Raji (cell line): ENCODE measurements around the gene CD46.

ENCODE experiments used
- POLR2A ChIP-seq: IDR thresholded peaks from 2 replicates; pipeline ENCODE4 v1.6.1; 2011; ENCODE audit warnings: low read depth, low read length, control low read depth; ENCODE audit not compliant: insufficient read depth

The CD46 gene

DNA sequence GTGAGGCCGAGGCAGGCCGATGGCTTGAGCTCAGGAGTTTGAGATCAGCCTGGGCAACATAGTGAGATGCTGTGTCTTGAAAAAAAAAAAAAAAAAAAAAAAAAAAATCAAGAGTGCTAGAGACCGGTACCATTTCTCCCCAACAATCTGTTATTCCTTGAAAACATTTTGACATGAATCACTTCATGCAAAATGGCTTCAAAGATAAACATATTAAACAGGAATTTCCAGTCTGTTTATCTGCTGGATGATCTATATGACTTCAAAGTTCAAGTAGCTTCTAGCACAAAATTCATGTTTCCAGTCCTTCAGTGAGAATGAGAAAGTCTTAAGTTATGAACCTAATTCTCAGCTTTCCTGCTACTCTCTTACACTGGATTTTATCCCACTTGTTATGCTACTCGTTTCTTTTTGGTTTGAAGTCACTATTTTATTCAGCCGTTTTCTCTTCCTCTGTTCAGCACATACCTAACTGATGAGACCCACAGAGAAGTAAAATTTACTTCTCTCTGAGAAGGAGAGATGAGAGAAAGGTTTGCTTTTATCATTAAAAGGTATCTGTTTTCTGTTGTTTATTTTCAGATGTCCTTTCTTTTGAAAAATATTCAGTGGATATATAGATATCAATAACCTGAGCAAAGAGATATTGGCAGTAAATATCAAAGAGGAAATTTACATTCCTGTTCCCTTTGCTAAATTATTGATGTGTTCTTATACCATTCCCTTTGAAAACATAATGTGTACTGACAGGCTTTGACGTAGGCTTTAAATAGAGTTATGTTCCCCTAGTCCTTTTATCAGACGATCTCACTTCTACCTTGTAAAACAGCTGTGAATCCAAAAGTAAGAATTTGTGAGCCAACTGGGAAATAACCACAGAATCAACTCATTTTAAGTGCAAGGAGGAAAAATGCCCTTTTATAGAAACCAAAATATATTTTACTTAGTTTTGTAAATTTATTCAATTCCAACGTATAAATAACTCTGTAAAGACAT is 38.2 kb downstream of the CD46 start:
- no peak for TF ChIP-seq POLR2A

DNA sequence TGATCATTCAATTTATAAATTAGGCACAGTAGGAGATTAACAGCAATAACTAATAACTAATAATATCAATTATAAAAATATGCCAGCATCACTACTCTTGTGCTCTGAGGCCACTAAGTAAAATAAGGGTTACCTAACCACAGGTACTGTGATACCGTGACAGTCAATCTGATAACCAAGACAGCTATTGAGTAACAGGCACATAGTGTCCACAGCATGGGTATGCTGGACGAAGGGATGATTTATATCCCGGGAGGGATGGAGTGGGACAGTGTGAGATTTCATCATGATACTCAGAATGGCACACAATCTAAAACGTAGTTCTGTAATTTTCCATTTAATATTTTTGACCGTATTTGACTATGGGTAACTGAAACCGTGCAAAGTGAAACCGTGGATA is 39.4 kb downstream of the CD46 start:
- TF ChIP-seq POLR2A: no peak

DNA sequence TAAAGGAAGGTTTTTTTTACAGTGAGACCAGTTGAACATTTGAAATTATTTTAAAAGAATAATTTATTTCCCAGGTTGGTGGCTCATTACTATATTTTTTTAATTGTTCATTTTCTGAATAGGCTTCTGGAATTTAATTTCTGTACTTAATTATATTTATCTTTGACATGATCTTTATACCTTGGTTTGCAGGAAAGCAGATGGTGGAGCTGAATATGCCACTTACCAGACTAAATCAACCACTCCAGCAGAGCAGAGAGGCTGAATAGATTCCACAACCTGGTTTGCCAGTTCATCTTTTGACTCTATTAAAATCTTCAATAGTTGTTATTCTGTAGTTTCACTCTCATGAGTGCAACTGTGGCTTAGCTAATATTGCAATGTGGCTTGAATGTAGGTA is 41.5 kb downstream of the CD46 start:
- no peak for TF ChIP-seq POLR2A

DNA sequence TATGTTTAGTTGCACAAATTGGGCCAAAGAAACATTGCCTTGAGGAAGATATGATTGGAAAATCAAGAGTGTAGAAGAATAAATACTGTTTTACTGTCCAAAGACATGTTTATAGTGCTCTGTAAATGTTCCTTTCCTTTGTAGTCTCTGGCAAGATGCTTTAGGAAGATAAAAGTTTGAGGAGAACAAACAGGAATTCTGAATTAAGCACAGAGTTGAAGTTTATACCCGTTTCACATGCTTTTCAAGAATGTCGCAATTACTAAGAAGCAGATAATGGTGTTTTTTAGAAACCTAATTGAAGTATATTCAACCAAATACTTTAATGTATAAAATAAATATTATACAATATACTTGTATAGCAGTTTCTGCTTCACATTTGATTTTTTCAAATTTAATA is 43.0 kb downstream of the CD46 start:
- TF ChIP-seq POLR2A: no peak

DNA sequence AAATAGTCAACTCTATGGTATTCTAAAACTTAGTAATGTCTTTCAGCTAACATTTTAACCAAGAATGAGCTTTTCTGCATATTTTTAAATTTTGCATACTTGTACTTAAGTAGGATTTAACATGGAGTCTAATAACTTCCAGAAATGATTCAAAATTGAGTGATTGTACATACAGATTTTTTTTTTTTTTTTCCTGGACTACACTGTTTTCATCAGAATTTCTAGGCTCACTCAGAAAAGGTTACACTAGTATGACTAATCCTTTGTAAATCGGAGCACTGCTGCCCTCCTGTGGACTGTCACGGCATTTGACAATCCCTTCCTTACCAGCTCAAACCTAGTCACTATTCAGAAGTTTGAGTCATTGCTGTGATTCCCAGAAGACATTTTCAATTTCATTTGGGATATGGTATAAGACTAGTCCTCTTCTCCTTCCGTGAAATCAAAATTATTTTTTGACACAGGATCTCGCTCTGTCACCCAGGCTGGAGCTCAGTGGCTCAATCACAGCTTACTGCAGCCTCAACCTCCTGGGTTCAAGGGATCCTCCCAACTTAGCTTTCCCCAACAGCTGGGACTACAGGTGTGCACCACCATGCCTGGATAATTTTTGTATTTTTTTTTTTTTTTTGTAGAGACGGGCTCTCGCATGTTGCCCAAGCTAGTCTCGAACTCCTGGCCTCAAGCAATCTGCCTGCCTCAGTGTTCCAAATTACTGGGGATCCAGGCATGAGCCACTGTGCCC is 45.5 kb downstream of the CD46 start:
- TF ChIP-seq POLR2A: no peak

DNA sequence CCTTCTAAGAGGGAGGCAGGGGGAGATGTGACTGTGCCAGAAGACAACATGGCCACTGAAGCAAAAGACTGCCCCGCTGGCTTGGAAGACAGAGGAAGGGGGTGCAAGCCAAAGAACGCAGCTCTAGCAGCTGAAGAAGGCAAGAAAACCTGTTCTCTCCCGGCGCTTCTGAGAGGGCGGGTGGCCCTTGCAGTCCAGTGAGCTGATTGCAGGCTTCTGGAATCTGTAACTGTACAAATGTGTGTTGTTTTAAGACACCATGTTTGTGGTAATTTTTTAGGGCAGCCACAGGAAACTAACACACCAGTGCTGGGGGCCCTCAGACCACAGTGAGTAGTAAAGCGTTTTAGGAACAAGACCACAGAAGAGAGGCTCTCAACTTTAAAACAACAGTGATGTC is 47.0 kb downstream of the CD46 start:
- no peak for TF ChIP-seq POLR2A

DNA sequence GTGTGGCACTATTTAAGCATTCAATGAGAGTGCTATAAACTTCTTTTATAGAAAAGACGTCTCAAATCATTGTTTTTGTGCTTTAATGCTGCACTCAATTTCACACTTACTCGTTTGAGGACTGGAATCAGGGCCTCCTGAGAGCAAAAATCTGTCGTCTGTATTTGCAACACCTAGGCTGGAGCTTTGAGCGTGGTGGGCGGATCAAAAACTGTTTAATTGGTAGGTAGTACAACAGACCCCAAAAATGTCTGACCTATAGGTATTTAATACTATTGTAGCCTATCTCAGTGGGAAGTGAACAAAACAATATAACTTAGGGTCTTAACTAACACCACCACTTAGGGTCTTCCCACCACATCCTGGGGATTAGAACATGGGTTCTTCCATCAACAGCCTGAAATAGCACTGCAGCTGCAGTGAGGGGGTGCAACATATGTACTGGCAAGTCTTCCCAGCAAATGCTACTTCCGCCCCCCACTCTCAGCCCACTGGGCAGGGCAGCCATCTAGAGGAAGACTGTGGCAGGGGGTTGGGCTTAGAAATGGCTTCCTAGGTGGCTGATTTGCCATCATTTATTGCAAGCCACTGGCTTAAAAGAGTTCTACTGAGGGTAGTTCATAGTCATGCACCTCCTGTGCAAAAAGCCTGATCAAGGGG is 48.3 kb downstream of the CD46 start:
- TF ChIP-seq POLR2A: no peak

DNA sequence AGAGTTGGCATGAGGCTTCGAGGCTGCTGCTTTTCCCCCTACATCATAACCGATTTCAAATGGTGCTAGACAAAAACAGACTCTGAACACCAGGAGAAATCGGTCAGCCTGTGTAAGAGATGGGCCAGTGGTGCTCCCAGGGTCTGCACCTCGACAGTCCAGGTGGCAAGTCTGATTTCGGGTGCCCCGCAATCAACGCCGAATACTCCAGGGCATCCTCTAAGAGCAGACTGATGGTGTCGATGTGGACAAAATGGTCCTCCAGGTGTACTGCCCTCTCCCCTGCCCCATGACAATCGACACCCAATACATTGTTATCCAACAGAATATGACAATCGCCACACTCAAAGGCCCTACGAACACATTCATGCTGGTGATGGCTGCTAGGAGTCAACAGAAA is 50.0 kb downstream of the CD46 start:
- TF ChIP-seq POLR2A: no peak

DNA sequence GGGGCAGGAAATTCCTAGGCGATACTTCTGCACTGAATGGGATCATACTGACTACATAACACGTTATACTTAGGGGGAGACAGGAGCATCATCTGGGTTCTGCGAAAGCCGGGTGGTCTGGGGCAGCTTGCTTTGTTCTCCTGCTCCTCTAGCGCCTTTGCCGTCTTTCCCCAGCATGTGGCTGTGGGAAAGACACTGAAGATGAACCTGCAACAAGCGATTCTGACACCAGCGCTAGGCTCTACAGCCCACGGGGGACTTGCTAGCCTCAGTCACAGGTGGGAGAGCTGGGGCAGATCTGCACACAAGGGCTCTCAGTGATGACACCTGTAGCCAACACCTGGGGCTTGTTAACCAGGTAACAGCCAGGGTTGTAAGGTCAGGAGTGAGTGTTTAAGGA is 51.8 kb downstream of the CD46 start:
- TF ChIP-seq POLR2A: no peak

DNA sequence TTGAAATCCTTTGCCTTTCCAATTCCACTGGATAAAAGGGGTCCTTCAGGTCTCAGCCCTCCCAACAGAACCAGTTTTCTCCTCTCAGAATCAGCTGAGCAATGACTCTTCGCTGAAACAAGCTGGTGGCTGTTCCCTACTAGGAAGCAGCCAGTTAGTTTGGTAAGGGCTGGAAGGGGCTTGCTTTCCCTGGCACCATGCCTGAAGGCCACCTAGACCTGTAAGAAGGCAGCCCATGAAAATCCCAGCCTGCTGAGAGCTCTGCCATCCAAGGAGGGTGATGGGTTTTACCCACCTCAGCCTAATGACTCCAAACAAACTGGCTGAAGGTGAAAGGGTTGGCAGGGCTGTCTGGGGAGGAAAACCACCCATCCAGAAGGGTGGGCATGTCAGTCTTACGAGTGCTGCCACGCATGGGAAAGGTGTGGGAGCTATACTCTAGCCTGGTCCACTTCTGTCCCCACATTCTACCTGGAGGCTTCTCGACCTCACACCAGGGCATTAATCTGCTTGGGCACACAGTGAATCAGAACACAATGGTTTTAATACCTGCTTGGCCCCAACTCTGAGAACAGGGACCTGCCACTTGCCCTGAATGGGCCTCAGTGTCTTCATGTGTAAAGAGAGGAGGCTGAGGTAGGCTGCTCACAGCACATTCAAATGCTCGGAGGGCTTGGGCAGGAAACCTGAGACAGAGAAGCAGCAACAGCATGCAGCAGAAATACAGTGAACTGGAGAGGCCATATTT is 53.0 kb downstream of the CD46 start:
- TF ChIP-seq POLR2A: no peak

DNA sequence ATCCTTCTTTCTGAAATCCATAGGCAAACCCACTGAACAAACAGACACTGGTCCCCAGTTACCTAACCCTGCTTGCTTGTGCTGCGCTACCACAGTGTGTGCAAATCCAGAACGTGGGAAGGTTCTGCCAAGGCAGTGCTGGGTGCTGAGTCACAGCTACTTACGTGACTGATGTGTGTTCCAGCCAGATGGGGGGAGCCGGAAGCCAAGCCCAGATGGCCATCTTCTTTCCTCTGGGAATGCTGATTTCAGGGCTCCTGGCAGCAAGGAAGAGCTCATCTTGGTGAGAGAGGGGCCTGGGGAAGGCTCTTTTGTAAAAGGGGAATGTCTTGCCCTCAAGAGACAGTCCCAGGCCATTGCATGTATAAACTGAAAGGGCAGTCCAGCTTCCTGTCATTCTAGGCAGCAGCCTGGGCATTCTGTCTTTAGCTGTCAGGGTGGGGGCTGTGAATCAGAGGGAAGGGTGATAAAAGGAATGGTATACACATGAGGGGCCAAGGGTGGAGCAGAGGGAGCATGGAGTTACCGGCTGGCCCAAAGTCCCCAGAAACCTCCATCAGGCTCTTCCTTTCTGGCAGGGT is 54.1 kb downstream of the CD46 start:
- TF ChIP-seq POLR2A: no peak

DNA sequence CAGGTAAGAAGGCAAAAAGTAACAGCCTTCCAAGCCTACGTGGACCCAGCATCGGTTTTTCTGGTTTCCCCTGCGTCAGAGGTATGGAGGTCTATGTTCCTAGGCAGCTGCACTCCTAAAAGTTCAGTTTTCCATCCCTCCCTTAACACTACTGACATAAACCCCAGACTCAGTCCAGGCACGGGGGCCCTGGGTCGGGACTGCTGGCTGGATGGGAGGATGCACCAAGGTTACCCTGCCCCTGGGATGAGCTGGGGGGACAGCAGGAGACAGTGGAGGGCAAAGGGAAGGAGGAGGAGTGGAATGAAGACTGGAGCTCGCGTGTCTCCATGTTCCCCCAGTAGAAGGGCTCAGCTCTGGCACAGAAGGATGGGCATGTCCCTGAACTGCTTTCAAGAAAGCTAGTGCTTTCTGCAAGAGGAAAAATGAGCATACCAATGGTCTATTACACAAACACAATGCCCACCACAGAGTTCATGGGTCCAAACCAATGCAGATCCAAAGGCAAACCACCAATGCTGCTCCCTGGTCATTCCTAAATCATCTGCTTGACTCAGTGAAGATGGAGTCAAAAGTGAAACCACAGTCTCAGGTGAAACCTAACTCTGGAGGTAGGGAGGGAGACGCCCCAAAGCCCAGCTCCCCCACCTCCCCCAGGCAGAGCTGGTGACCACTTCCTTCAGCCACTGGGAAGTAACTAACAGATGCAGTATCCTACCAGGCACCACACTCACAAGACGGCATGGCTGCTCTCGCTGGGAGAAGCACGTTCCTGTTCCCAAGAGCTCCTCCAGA is 54.9 kb downstream of the CD46 start:
- no peak for TF ChIP-seq POLR2A

DNA sequence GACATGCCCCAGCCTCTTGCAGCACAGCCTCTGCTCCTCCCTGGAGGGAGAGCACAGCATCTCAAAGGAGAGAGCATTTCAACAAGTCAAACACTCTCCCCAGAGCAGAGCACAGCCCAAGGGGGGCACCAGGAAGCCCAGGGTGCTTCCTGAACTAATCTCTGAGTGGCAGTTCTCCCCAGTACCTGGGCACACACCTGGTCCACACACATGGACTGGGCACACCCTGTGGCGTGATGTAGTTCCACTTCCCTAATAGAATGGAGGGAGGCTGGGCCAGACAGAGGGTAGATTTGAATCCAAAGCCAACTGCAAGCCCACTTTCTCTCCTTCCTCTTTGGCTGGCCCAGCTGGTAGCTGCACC is 55.5 kb downstream of the CD46 start:
- TF ChIP-seq POLR2A: no peak
